ENCODE results near the gene RIMBP2.

The RIMBP2 gene

DNA sequence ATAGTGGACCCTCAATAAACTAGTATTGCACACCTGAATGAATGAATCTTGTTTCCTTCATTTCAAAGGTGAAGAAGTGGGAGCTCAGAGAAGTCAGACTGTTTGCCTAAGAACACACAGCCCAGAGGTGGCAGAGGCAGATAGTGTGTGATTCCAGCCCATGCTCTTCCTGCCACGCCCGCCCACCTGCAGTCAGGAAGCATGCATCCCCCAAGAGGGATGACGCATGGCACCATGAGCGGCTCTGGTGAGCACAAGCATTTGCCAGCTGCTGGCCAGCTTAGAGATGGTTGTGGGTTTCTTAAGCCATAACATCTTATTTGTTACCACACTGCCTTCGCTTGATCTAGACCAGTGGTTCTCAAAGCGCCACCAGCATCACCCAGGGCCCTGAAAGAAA is 133.8 kb downstream of the RIMBP2 start:
- Histone ChIP-seq H3K4me1 (ENCODE audit: control insufficient read depth, insufficient read depth, low read length, poor library complexity, severe bottlenecking) (no peaks in the 10 kb centered on the region), H3K27ac (ENCODE audit: insufficient read depth, low read length, poor library complexity, severe bottlenecking) (no peak overlapping the region), H3K4me3 (ENCODE audit: insufficient read depth, low read depth, low read length, poor library complexity, severe bottlenecking) (no peak overlapping the region), H3K27me3 (replicated peaks; ENCODE audit: control insufficient read depth, insufficient read depth, low read length, poor library complexity, severe bottlenecking) (no peaks in the 10 kb centered on the region), H3K36me3 (ENCODE audit: control insufficient read depth, insufficient read depth, low read length) (no peaks in the 10 kb centered on the region), H3K9me3 (ENCODE audit: control insufficient read depth, low read length) (peaks cover 3% of the 10 kb centered on the region)
- DNase-seq, result no peak

GRCh38 chr12:130581782-130582181 is 134.3 kb downstream of the RIMBP2 start:
- H3K9me3 ChIP-seq (ENCODE audit: control insufficient read depth, low read length), result peaks cover 3% of the 10 kb centered on the region

GRCh38 chr12:130579231-130579630 is 136.9 kb downstream of the RIMBP2 start:
- no peaks in the 10 kb centered on the region for H3K4me1 ChIP-seq (ENCODE audit: control insufficient read depth, insufficient read depth, low read length, poor library complexity, severe bottlenecking)
- H3K27me3 ChIP-seq (replicated peaks; ENCODE audit: control insufficient read depth, insufficient read depth, low read length, poor library complexity, severe bottlenecking), result no peaks in the 10 kb centered on the region
- H3K9me3 ChIP-seq (ENCODE audit: control insufficient read depth, low read length), result peaks cover 3% of the 10 kb centered on the region
- H3K27ac ChIP-seq (ENCODE audit: insufficient read depth, low read length, poor library complexity, severe bottlenecking), result no peak overlapping the region
- no peak overlapping the region for H3K4me3 ChIP-seq (ENCODE audit: insufficient read depth, low read depth, low read length, poor library complexity, severe bottlenecking)
- DNase-seq, result no peak
- no peaks in the 10 kb centered on the region for H3K36me3 ChIP-seq (ENCODE audit: control insufficient read depth, insufficient read depth, low read length)

More at GRCh38 chr12:130581782-130582181, 134.3 kb downstream of the RIMBP2 start:
- DNase-seq, result no peak
- H3K27me3 ChIP-seq (replicated peaks; ENCODE audit: control insufficient read depth, insufficient read depth, low read length, poor library complexity, severe bottlenecking), result no peaks in the 10 kb centered on the region
- H3K4me1 ChIP-seq (ENCODE audit: control insufficient read depth, insufficient read depth, low read length, poor library complexity, severe bottlenecking), result no peaks in the 10 kb centered on the region
- no peak overlapping the region for H3K27ac ChIP-seq (ENCODE audit: insufficient read depth, low read length, poor library complexity, severe bottlenecking)
- no peaks in the 10 kb centered on the region for H3K36me3 ChIP-seq (ENCODE audit: control insufficient read depth, insufficient read depth, low read length)
- H3K4me3 ChIP-seq (ENCODE audit: insufficient read depth, low read depth, low read length, poor library complexity, severe bottlenecking), result no peak overlapping the region

- H3K27me3 ChIP-seq (replicated peaks; ENCODE audit: control insufficient read depth, insufficient read depth, low read length, poor library complexity, severe bottlenecking), result no peaks in the 10 kb centered on the region
- H3K9me3 ChIP-seq (ENCODE audit: control insufficient read depth, low read length), result no peaks in the 10 kb centered on the region
- H3K36me3 ChIP-seq (ENCODE audit: control insufficient read depth, insufficient read depth, low read length), result no peaks in the 10 kb centered on the region
- no peak for DNase-seq
- H3K4me3 ChIP-seq (ENCODE audit: insufficient read depth, low read depth, low read length, poor library complexity, severe bottlenecking), result no peak overlapping the region
- no peaks in the 10 kb centered on the region for H3K4me1 ChIP-seq (ENCODE audit: control insufficient read depth, insufficient read depth, low read length, poor library complexity, severe bottlenecking)
- H3K27ac ChIP-seq (ENCODE audit: insufficient read depth, low read length, poor library complexity, severe bottlenecking), result no peak overlapping the region
Measured at GRCh38 chr12:130577351-130577750, 138.7 kb downstream of the RIMBP2 start.

DNA sequence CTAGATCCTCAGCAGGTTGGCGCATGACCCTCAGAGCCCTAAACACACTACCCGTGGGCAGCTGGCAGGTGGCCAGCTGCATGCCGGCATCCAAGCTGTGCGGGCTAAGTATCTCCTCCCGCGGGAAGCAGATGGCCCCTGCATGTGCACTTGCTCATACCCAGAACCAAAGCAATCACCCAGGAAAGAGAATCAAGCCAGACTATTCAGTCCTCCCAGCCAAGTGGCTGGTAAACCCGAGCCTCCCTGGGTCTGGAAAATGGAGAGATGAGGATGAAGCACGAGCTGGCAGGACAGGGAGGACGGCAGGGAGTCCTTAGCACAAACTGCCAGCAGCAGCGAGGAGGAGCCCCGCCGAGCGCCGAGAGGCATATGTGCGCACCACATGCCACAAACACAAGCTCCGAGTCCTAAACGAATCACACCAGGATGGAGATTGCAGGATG is 139.7 kb downstream of the RIMBP2 start:
- Histone ChIP-seq H3K27ac (ENCODE audit: insufficient read depth, low read length, poor library complexity, severe bottlenecking) (no peak overlapping the region), H3K36me3 (ENCODE audit: control insufficient read depth, insufficient read depth, low read length) (no peaks in the 10 kb centered on the region), H3K27me3 (replicated peaks; ENCODE audit: control insufficient read depth, insufficient read depth, low read length, poor library complexity, severe bottlenecking) (peaks cover 3% of the 10 kb centered on the region), H3K4me1 (ENCODE audit: control insufficient read depth, insufficient read depth, low read length, poor library complexity, severe bottlenecking) (no peaks in the 10 kb centered on the region), H3K9me3 (ENCODE audit: control insufficient read depth, low read length) (no peaks in the 10 kb centered on the region), H3K4me3 (ENCODE audit: insufficient read depth, low read depth, low read length, poor library complexity, severe bottlenecking) (no peak overlapping the region)
- no peak for DNase-seq

GRCh38 chr12:130574402-130574801 is 141.7 kb downstream of the RIMBP2 start:
- H3K27me3 ChIP-seq (replicated peaks; ENCODE audit: control insufficient read depth, insufficient read depth, low read length, poor library complexity, severe bottlenecking), result peaks cover 3% of the 10 kb centered on the region
- no peaks in the 10 kb centered on the region for H3K36me3 ChIP-seq (ENCODE audit: control insufficient read depth, insufficient read depth, low read length)
- no peak overlapping the region for H3K27ac ChIP-seq (ENCODE audit: insufficient read depth, low read length, poor library complexity, severe bottlenecking)
- H3K4me3 ChIP-seq (ENCODE audit: insufficient read depth, low read depth, low read length, poor library complexity, severe bottlenecking), result no peak overlapping the region
- DNase-seq, result no peak
- H3K9me3 ChIP-seq (ENCODE audit: control insufficient read depth, low read length), result no peaks in the 10 kb centered on the region
- H3K4me1 ChIP-seq (ENCODE audit: control insufficient read depth, insufficient read depth, low read length, poor library complexity, severe bottlenecking), result no peaks in the 10 kb centered on the region

- peaks cover 3% of the 10 kb centered on the region for H3K27me3 ChIP-seq (replicated peaks; ENCODE audit: control insufficient read depth, insufficient read depth, low read length, poor library complexity, severe bottlenecking)
- no peaks in the 10 kb centered on the region for H3K9me3 ChIP-seq (ENCODE audit: control insufficient read depth, low read length)
- no peak overlapping the region for H3K4me3 ChIP-seq (ENCODE audit: insufficient read depth, low read depth, low read length, poor library complexity, severe bottlenecking)
- DNase-seq, result no peak
- no peaks in the 10 kb centered on the region for H3K4me1 ChIP-seq (ENCODE audit: control insufficient read depth, insufficient read depth, low read length, poor library complexity, severe bottlenecking)
- no peaks in the 10 kb centered on the region for H3K36me3 ChIP-seq (ENCODE audit: control insufficient read depth, insufficient read depth, low read length)
- no peak overlapping the region for H3K27ac ChIP-seq (ENCODE audit: insufficient read depth, low read length, poor library complexity, severe bottlenecking)
Measured at GRCh38 chr12:130573766-130574165, 142.3 kb downstream of the RIMBP2 start.

GRCh38 chr12:130573235-130573634 is 142.9 kb downstream of the RIMBP2 start:
- DNase-seq, result no peak
- Histone ChIP-seq H3K9me3 (ENCODE audit: control insufficient read depth, low read length) (no peaks in the 10 kb centered on the region), H3K27me3 (replicated peaks; ENCODE audit: control insufficient read depth, insufficient read depth, low read length, poor library complexity, severe bottlenecking) (peaks cover 3% of the 10 kb centered on the region), H3K4me1 (ENCODE audit: control insufficient read depth, insufficient read depth, low read length, poor library complexity, severe bottlenecking) (no peaks in the 10 kb centered on the region), H3K4me3 (ENCODE audit: insufficient read depth, low read depth, low read length, poor library complexity, severe bottlenecking) (no peak overlapping the region), H3K36me3 (ENCODE audit: control insufficient read depth, insufficient read depth, low read length) (no peaks in the 10 kb centered on the region), H3K27ac (ENCODE audit: insufficient read depth, low read length, poor library complexity, severe bottlenecking) (no peak overlapping the region)

- no peaks in the 10 kb centered on the region for H3K36me3 ChIP-seq (ENCODE audit: control insufficient read depth, insufficient read depth, low read length)
- H3K27me3 ChIP-seq (replicated peaks; ENCODE audit: control insufficient read depth, insufficient read depth, low read length, poor library complexity, severe bottlenecking), result peaks cover 3% of the 10 kb centered on the region
- no peaks in the 10 kb centered on the region for H3K4me1 ChIP-seq (ENCODE audit: control insufficient read depth, insufficient read depth, low read length, poor library complexity, severe bottlenecking)
- no peak overlapping the region for H3K4me3 ChIP-seq (ENCODE audit: insufficient read depth, low read depth, low read length, poor library complexity, severe bottlenecking)
- H3K27ac ChIP-seq (ENCODE audit: insufficient read depth, low read length, poor library complexity, severe bottlenecking), result no peak overlapping the region
- no peaks in the 10 kb centered on the region for H3K9me3 ChIP-seq (ENCODE audit: control insufficient read depth, low read length)
- no peak for DNase-seq
Measured at GRCh38 chr12:130572553-130572952, 143.5 kb downstream of the RIMBP2 start.

GRCh38 chr12:130571734-130572133 is 144.4 kb downstream of the RIMBP2 start:
- H3K27ac ChIP-seq (ENCODE audit: insufficient read depth, low read length, poor library complexity, severe bottlenecking), result no peak overlapping the region
- peaks cover 3% of the 10 kb centered on the region for H3K27me3 ChIP-seq (replicated peaks; ENCODE audit: control insufficient read depth, insufficient read depth, low read length, poor library complexity, severe bottlenecking)
- no peak for DNase-seq
- no peaks in the 10 kb centered on the region for H3K36me3 ChIP-seq (ENCODE audit: control insufficient read depth, insufficient read depth, low read length)
- no peaks in the 10 kb centered on the region for H3K9me3 ChIP-seq (ENCODE audit: control insufficient read depth, low read length)
- H3K4me3 ChIP-seq (ENCODE audit: insufficient read depth, low read depth, low read length, poor library complexity, severe bottlenecking), result no peak overlapping the region
- no peaks in the 10 kb centered on the region for H3K4me1 ChIP-seq (ENCODE audit: control insufficient read depth, insufficient read depth, low read length, poor library complexity, severe bottlenecking)

GRCh38 chr12:130571089-130571488 is 145.0 kb downstream of the RIMBP2 start:
- H3K4me1 ChIP-seq (ENCODE audit: control insufficient read depth, insufficient read depth, low read length, poor library complexity, severe bottlenecking), result no peaks in the 10 kb centered on the region
- DNase-seq, result no peak
- no peak overlapping the region for H3K4me3 ChIP-seq (ENCODE audit: insufficient read depth, low read depth, low read length, poor library complexity, severe bottlenecking)
- H3K27ac ChIP-seq (ENCODE audit: insufficient read depth, low read length, poor library complexity, severe bottlenecking), result no peak overlapping the region
- H3K27me3 ChIP-seq (replicated peaks; ENCODE audit: control insufficient read depth, insufficient read depth, low read length, poor library complexity, severe bottlenecking), result peaks cover 3% of the 10 kb centered on the region
- no peaks in the 10 kb centered on the region for H3K36me3 ChIP-seq (ENCODE audit: control insufficient read depth, insufficient read depth, low read length)
- no peaks in the 10 kb centered on the region for H3K9me3 ChIP-seq (ENCODE audit: control insufficient read depth, low read length)
